SK-N-SH (cell line): ENCODE results near the gene POLN. TPM values are rescaled to one million over a fixed set of nuclear protein-coding genes. Genes with fewer than 3 reads are reported as not detected.

Experiments
- CTCF ChIA-PET: fragments of 300-600, 350-600 bp; formaldehyde crosslinking; extraction: SDS; loops from one replicate; lab custom pipeline; 2021; lab: Yijun Ruan, JAX
- POLR2A ChIA-PET: fragments of 350-600 bp; sonication (Branson Sonifier 250); formaldehyde crosslinking; extraction: SDS; loops from one replicate; lab custom pipeline; 2020; ENCODE audit warnings: antibody characterized with exemption, inconsistent platforms; lab: Yijun Ruan, JAX
- DNase-seq: peaks from one replicate; pipeline ENCODE4 v3.0.0; 2012
- H2AFZ ChIP-seq: fragments of 200-600 bp; sonication (generic); 2 replicates; pipeline ENCODE4 v1.8.1; 2016; ENCODE audit warnings: antibody characterized with exemption, mild to moderate bottlenecking, low read depth
- H3F3A ChIP-seq: fragments of 200-600 bp; sonication (generic); replicated peaks from 2 replicates; pipeline ENCODE3; 2016; ENCODE audit warnings: antibody characterized with exemption, mild to moderate bottlenecking; ENCODE audit not compliant: insufficient read depth
- H3K27ac ChIP-seq, 2 experiments: fragments of 200-500 bp in 1 of 2; fragments of 200-600 bp in 1 of 2; sonication (Bioruptor generic) in 1 of 2; sonication (generic), shearing (Covaris generic) in 1 of 2; 2 replicates each; pipeline versions ENCODE4 v1.5.1 to v1.6.1; 2014 to 2016; ENCODE audit warnings: low read depth in 2 of 2, inconsistent platforms in 1 of 2, low read length in 1 of 2, mild to moderate bottlenecking in 1 of 2, mixed read lengths in 1 of 2
- H3K27me3 ChIP-seq: fragments of 200-600 bp; sonication (generic), shearing (Covaris generic); 2 replicates; pipeline ENCODE4 v1.6.1; 2016; ENCODE audit warnings: mixed run types; ENCODE audit not compliant: insufficient read depth
- H3K36me3 ChIP-seq, 2 experiments: fragments of 200-500 bp in 1 of 2; fragments of 200-600 bp in 1 of 2; sonication (Bioruptor generic) in 1 of 2; sonication (generic) in 1 of 2; replicated peaks in 1 of 2; 2 replicates each; pipeline versions ENCODE3 to v1.5.1; 2014 to 2016; ENCODE audit warnings: low read length in 1 of 2, mild to moderate bottlenecking in 1 of 2; ENCODE audit not compliant: insufficient read depth in 2 of 2, control insufficient read depth in 1 of 2
- H3K4me1 ChIP-seq, 2 experiments: fragments of 200-500 bp in 1 of 2; fragments of 200-600 bp in 1 of 2; sonication (Bioruptor generic) in 1 of 2; sonication (generic), shearing (Covaris generic) in 1 of 2; 2 replicates each; pipeline versions ENCODE4 v1.5.1 to v1.6.1; 2014 to 2016; ENCODE audit warnings: low read depth in 1 of 2, low read length in 1 of 2, mixed run types in 1 of 2; ENCODE audit not compliant: insufficient read depth in 2 of 2, control insufficient read depth in 1 of 2
- H3K4me2 ChIP-seq: fragments of 200-600 bp; sonication (generic), shearing (Covaris generic); 2 replicates; pipeline ENCODE4 v1.6.1; 2017; ENCODE audit warnings: mixed run types
- H3K4me3 ChIP-seq, 2 experiments: fragments of 200-500 bp in 1 of 2; fragments of 200-600 bp in 1 of 2; sonication (Bioruptor generic) in 1 of 2; sonication (generic), shearing (Covaris generic) in 1 of 2; 2 replicates each; pipeline versions ENCODE4 v1.5.1 to v1.8.1; 2014 to 2016; ENCODE audit warnings: low read depth in 2 of 2, inconsistent platforms in 1 of 2, low read length in 1 of 2, mild to moderate bottlenecking in 1 of 2, mixed read lengths in 1 of 2, moderate library complexity in 1 of 2
- H3K79me2 ChIP-seq: fragments of 200-600 bp; sonication (generic); 2 replicates; pipeline ENCODE4 v1.8.1; 2017; ENCODE audit warnings: mild to moderate bottlenecking; ENCODE audit not compliant: insufficient read depth
- H3K9ac ChIP-seq: fragments of 200-600 bp; sonication (generic); 2 replicates; pipeline ENCODE4 v1.6.1; 2017; ENCODE audit warnings: mixed run types
- H3K9me2 ChIP-seq: fragments of 200-600 bp; sonication (generic); 2 replicates; pipeline ENCODE4 v1.6.1; 2017; ENCODE audit warnings: mixed run types
- H3K9me3 ChIP-seq: fragments of 200-600 bp; sonication (generic); 2 replicates; pipeline ENCODE4 v1.6.1; 2017; ENCODE audit warnings: mixed run types, mild to moderate bottlenecking, moderate library complexity
- H4K20me1 ChIP-seq: fragments of 200-600 bp; sonication (generic); 2 replicates; pipeline ENCODE4 v1.6.1; 2017; ENCODE audit warnings: mild to moderate bottlenecking, mixed run types; ENCODE audit not compliant: insufficient read depth
- CHD2 ChIP-seq: fragments of 150-350 bp; IDR thresholded peaks from 2 replicates; pipeline ENCODE4 v1.6.1; 2018; ENCODE audit warnings: low read length; ENCODE audit not compliant: partially characterized antibody
- CTCF ChIP-seq: fragments of 200-600 bp; sonication (generic); IDR thresholded peaks from 2 replicates; pipeline ENCODE4 v1.6.1; 2017; ENCODE audit warnings: antibody characterized with exemption, mild to moderate bottlenecking, moderate library complexity
- ELF1 ChIP-seq: IDR thresholded peaks from 2 replicates; pipeline ENCODE4 v1.4.0; 2012
- EP300 ChIP-seq, 2 experiments: IDR thresholded peaks; 2 replicates each; pipeline versions ENCODE4 v1.4.0 to v1.6.1; 2012; ENCODE audit warnings: borderline replicate concordance in 1 of 2, low read depth in 1 of 2, low read length in 1 of 2
- EZH2phosphoT487 ChIP-seq: fragments of 200-600 bp; sonication (generic); IDR thresholded peaks from 2 replicates; pipeline ENCODE4 v1.6.1; 2017; ENCODE audit warnings: low read depth, mixed run types, mild to moderate bottlenecking, antibody characterized with exemption, moderate library complexity, borderline replicate concordance
- FOXM1 ChIP-seq: IDR thresholded peaks from 2 replicates; pipeline ENCODE4 v1.4.0; 2012; ENCODE audit warnings: low read depth, mild to moderate bottlenecking
- GABPA ChIP-seq: IDR thresholded peaks from 2 replicates; pipeline ENCODE4 v1.4.0; 2012; ENCODE audit warnings: low read depth, mild to moderate bottlenecking
- GATA2 ChIP-seq: sonication (generic); formaldehyde crosslinking; IDR thresholded peaks from 2 replicates; pipeline ENCODE4 v1.5.0; 2020; ENCODE audit warnings: mild to moderate bottlenecking, missing genetic modification reagents
- JUND ChIP-seq: IDR thresholded peaks from 2 replicates; pipeline ENCODE4 v1.4.0; 2012
- MXI1 ChIP-seq: IDR thresholded peaks from 2 replicates; pipeline ENCODE4 v1.6.1; 2012; ENCODE audit warnings: mild to moderate bottlenecking, low read depth, low read length, improper control_type of control experiment
- NRF1 ChIP-seq: IDR thresholded peaks from 2 replicates; pipeline ENCODE4 v1.6.1; 2012; ENCODE audit warnings: low read depth, mild to moderate bottlenecking, low read length
- RXRA ChIP-seq: IDR thresholded peaks from 2 replicates; pipeline ENCODE4 v1.4.0; 2012; ENCODE audit warnings: low read depth, mild to moderate bottlenecking, borderline replicate concordance
- SIN3A ChIP-seq: IDR thresholded peaks from 2 replicates; pipeline ENCODE4 v1.6.1; 2012; ENCODE audit warnings: low read depth, mild to moderate bottlenecking, low read length, moderate library complexity, borderline replicate concordance
- SMC3 ChIP-seq: IDR thresholded peaks from 2 replicates; pipeline ENCODE4 v1.6.1; 2012; ENCODE audit warnings: low read depth, low read length, improper control_type of control experiment
- TEAD4 ChIP-seq: IDR thresholded peaks from 2 replicates; pipeline ENCODE4 v1.4.0; 2012; ENCODE audit warnings: mild to moderate bottlenecking, borderline replicate concordance; ENCODE audit not compliant: insufficient read depth
- WGBS: methylation state at CpG from one replicate; pipeline ENCODE4 v1.1.6; 2017; ENCODE audit warnings: low lambda C conversion rate; 5-methylcytosine and 5-hydroxymethylcytosine counted together
- polyA plus RNA-seq, 3 experiments: library from polyadenylated mRNA; depleted of rRNA; stranded (reverse); fragments of >200 nt; gene quantifications; 2 replicates each; pipeline ENCODE4 v1.2.3, GENCODE V29; 2012
- TF ChIP-seq, protein P1 (sequence below): fragments of 150-350 bp; IDR thresholded peaks from 2 replicates; pipeline ENCODE4 v1.6.1; 2016; ENCODE audit warnings: mild to moderate bottlenecking, low read depth, low read length
- TF ChIP-seq, protein P2 (sequence below): IDR thresholded peaks from 2 replicates; pipeline ENCODE4; 2012

Gene POLN
- polyA plus RNA-seq, 1 of the 3 experiments (the other 2 are of a cell fraction) = 0.67 TPM

DNA sequence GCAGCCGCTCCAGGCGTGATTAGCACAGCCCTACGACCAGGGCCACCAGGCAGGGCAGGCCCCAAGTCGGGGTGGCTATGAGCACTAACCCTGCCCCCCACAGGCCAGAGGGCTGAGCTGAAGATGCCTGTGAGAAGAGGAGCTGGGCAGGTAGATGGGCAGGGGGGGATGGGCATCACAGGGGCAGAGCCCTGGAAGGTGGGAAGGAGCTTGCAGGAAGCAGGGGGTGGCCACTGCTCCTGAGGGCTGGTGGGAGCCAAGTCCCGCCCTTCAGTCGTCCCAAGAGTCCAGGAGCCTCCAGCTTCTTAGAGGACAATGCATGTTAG lies 27.2 kb upstream of the POLN start (continued):
- no peak for TF ChIP-seq TEAD4
- TF ChIP-seq, all 33 proteins: peak for 0

- CTCF ChIA-PET = interaction anchor here (0.9 kb wide), 1 partner anchor 168 kb away, joined by 5 read pairs; no protein-coding TSS in a partner anchor
- no peak overlapping the region; a peak in 1 of 4 replicates for H3K27ac ChIP-seq
- WGBS = 83% methylated on average over 5 of the region's 22 CpGs
- H3K4me3 ChIP-seq = no peak overlapping the region
- DNase-seq = peak; percentile 38
- no peaks in the 10 kb centered on the region for H3K9me3 ChIP-seq
- no peaks in the 10 kb centered on the region for H3K36me3 ChIP-seq
- no peaks in the 10 kb centered on the region for H3K9me2 ChIP-seq
- H2AFZ ChIP-seq = no peak overlapping the region
- H3K9ac ChIP-seq = no peak overlapping the region
- no peak overlapping the region for H3K4me2 ChIP-seq
- TF ChIP-seq SIN3A = no peak
- no peak for TF ChIP-seq GATA2
- TF ChIP-seq, protein P1, sequence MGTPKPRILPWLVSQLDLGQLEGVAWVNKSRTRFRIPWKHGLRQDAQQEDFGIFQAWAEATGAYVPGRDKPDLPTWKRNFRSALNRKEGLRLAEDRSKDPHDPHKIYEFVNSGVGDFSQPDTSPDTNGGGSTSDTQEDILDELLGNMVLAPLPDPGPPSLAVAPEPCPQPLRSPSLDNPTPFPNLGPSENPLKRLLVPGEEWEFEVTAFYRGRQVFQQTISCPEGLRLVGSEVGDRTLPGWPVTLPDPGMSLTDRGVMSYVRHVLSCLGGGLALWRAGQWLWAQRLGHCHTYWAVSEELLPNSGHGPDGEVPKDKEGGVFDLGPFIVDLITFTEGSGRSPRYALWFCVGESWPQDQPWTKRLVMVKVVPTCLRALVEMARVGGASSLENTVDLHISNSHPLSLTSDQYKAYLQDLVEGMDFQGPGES = no peak
- no peak for TF ChIP-seq NRF1
- TF ChIP-seq CTCF = no peak
- no peak for TF ChIP-seq GABPA
- TF ChIP-seq SMC3 = no peak
- TF ChIP-seq JUND = no peak
- TF ChIP-seq TEAD4 = no peak
- TF ChIP-seq FOXM1 = no peak
- no peak for TF ChIP-seq ELF1
- no peak for TF ChIP-seq CHD2
- no peak for TF ChIP-seq EP300 (IDR thresholded peaks at IDR 0.05; ENCODE audit: borderline replicate concordance in 1 of 2, low read depth in 1 of 2, low read length in 1 of 2)
- TF ChIP-seq, protein P2, sequence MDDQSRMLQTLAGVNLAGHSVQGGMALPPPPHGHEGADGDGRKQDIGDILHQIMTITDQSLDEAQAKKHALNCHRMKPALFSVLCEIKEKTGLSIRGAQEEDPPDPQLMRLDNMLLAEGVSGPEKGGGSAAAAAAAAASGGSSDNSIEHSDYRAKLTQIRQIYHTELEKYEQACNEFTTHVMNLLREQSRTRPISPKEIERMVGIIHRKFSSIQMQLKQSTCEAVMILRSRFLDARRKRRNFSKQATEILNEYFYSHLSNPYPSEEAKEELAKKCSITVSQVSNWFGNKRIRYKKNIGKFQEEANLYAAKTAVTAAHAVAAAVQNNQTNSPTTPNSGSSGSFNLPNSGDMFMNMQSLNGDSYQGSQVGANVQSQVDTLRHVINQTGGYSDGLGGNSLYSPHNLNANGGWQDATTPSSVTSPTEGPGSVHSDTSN = no peak
- TF ChIP-seq MXI1 = no peak
- no peak for TF ChIP-seq RXRA
- TF ChIP-seq EZH2phosphoT487 = no peak
- TF ChIP-seq, all 33 proteins: peak for 0
- Histone ChIP-seq H3F3A (no peaks in the 10 kb centered on the region), H3K27me3 (no peaks in the 10 kb centered on the region), H4K20me1 (no peaks in the 10 kb centered on the region), H3K79me2 (no peaks in the 10 kb centered on the region), H3K4me1 (peaks cover 0 to 49% of the 10 kb centered on the region in 2 experiments; a peak in 1 of 4 replicates)
- POLR2A ChIA-PET = no interaction called here
Measured at GRCh38 chr4:2268357-2269205, 26.7 kb upstream of the POLN start.
